Upper lobe of left lung (tissue), 4 donors: Measurements from ENCODE around the gene DNAH9.

Experiments used
- CTCF ChIP-seq, 6 experiments: fragments of 450-650 bp in 4 of 6; fragments of 200-600 bp in 2 of 6; sonication (generic) in 2 of 6; IDR thresholded peaks; one replicate each; pipeline ENCODE4 v1.5.1; 2016 to 2019; ENCODE audit warnings: antibody characterized with exemption in 6 of 6
- EP300 ChIP-seq, 4 donors: sonication (generic); formaldehyde crosslinking; IDR thresholded peaks; one replicate each; pipeline ENCODE4 v1.5.1; 2017; ENCODE audit warnings: antibody characterized with exemption in 4 of 4, control low read depth in 2 of 4
- POLR2A ChIP-seq, 4 donors: fragments of 450-650 bp; IDR thresholded peaks; one replicate each; pipeline ENCODE4 v1.5.1; 2016 to 2017; ENCODE audit warnings: antibody characterized with exemption in 4 of 4, mild to moderate bottlenecking in 2 of 4
- POLR2AphosphoS5 ChIP-seq, 2 donors: sonication (generic); formaldehyde crosslinking; IDR thresholded peaks; one replicate each; pipeline ENCODE4 v1.5.1; 2017; ENCODE audit warnings: antibody characterized with exemption in 2 of 2

GRCh38 chr17:11954936-11955335, 356.7 kb downstream of the DNAH9 start:
- TF ChIP-seq CTCF (IDR thresholded peaks at IDR 0.05) (no peak), POLR2A (IDR thresholded peaks at IDR 0.05) (no peak), EP300 (IDR thresholded peaks at IDR 0.05) (no peak), POLR2AphosphoS5 (IDR thresholded peaks at IDR 0.05) (no peak)
